ENCODE data around the gene PRKG1.
A peak's percentile ranks its signal among the peaks of the same experiment; 100 is the strongest.
"Not testable (repeated sequence)": the region's sequence is repeated elsewhere in the genome, so short reads cannot be mapped to it uniquely, and the experiment has no call there.

Gene PRKG1

GRCh38 chr10:51389415-51390321 is 315.4 kb downstream of the PRKG1 start:
- DNase-seq: no peak

GRCh38 chr10:51393006-51393405 is 318.7 kb downstream of the PRKG1 start:
- not testable (repeated sequence) for DNase-seq

- no peak for DNase-seq
Measured at GRCh38 chr10:51394039-51394438, 319.8 kb downstream of the PRKG1 start.

- DNase-seq: peak; percentile 54
Measured at GRCh38 chr10:51397244-51397643, 323.0 kb downstream of the PRKG1 start.

GRCh38 chr10:51397695-51398094 is 323.4 kb downstream of the PRKG1 start:
- peak; percentile 48 for DNase-seq

GRCh38 chr10:51399840-51400239 is 325.6 kb downstream of the PRKG1 start:
- DNase-seq: no peak

GRCh38 chr10:51400392-51401096 is 326.3 kb downstream of the PRKG1 start:
- DNase-seq: no peak

GRCh38 chr10:51403521-51403920 is 329.2 kb downstream of the PRKG1 start:
- DNase-seq: no peak

- no peak for DNase-seq
Measured at GRCh38 chr10:51405580-51406351, 331.5 kb downstream of the PRKG1 start.

GRCh38 chr10:51406581-51406980 is 332.3 kb downstream of the PRKG1 start:
- no peak for DNase-seq

- no peak for DNase-seq
Measured at GRCh38 chr10:51416494-51416893, 342.2 kb downstream of the PRKG1 start.

- no peak for DNase-seq
Measured at GRCh38 chr10:51419196-51420093, 345.2 kb downstream of the PRKG1 start.

GRCh38 chr10:51421853-51422252 is 347.6 kb downstream of the PRKG1 start:
- no peak for DNase-seq

GRCh38 chr10:51422311-51423120 is 348.2 kb downstream of the PRKG1 start:
- no peak for DNase-seq

- no peak for DNase-seq
Measured at GRCh38 chr10:51423121-51423452, 348.8 kb downstream of the PRKG1 start.

- DNase-seq: no peak
Measured at GRCh38 chr10:51425431-51425830, 351.1 kb downstream of the PRKG1 start.

- no peak for DNase-seq
Measured at GRCh38 chr10:51427758-51428157, 353.5 kb downstream of the PRKG1 start.

GRCh38 chr10:51430506-51430905 is 356.2 kb downstream of the PRKG1 start:
- DNase-seq: no peak

GRCh38 chr10:51433949-51434475 is 359.7 kb downstream of the PRKG1 start:
- DNase-seq: no peak

GRCh38 chr10:51436805-51437204 is 362.5 kb downstream of the PRKG1 start:
- no peak for DNase-seq

- DNase-seq: no peak
Measured at GRCh38 chr10:51439645-51440044, 365.4 kb downstream of the PRKG1 start.

Data from DMS79 treated with DMSO at 0.1 percent for 48 hours (cell line).